GM18498 (cell line): ENCODE measurements around the gene ZNF674.
A peak's percentile ranks its signal among the peaks of the same experiment; 100 is the strongest.
"Not testable (repeated sequence)": the region's sequence is repeated elsewhere in the genome, so short reads cannot be mapped to it uniquely, and the experiment has no call there.

Experiments
- ATAC-seq: cut with Tn5 transposase; IDR thresholded peaks from one replicate; pipeline ENCODE4 v1.9.1; 2021; ENCODE audit warnings: mild to moderate bottlenecking, moderate library complexity; ENCODE audit not compliant: unreplicated experiment

ZNF674 gene

GRCh38 chrX:46571423-46572339 lies 26.5 kb upstream of the ZNF674 start:
- no peak for ATAC-seq

- ATAC-seq = no peak
Observed at GRCh38 chrX:46569621-46570020, 24.4 kb upstream of the ZNF674 start.

GRCh38 chrX:46567388-46567787 lies 22.2 kb upstream of the ZNF674 start:
- no peak for ATAC-seq

GRCh38 chrX:46561824-46562657 lies 16.8 kb upstream of the ZNF674 start:
- peak; percentile 98 for ATAC-seq

GRCh38 chrX:46559062-46559461 lies 13.8 kb upstream of the ZNF674 start:
- no peak for ATAC-seq

- no peak for ATAC-seq
Observed at GRCh38 chrX:46554942-46555341, 9.7 kb upstream of the ZNF674 start.

GRCh38 chrX:46553935-46554334 lies 8.7 kb upstream of the ZNF674 start:
- ATAC-seq = no peak

GRCh38 chrX:46551494-46552128 lies 6.4 kb upstream of the ZNF674 start:
- ATAC-seq = no peak

GRCh38 chrX:46549914-46550313 lies 4.7 kb upstream of the ZNF674 start:
- ATAC-seq = no peak

- no peak for ATAC-seq
Observed at GRCh38 chrX:46547857-46548256, 2.6 kb upstream of the ZNF674 start.

GRCh38 chrX:46544527-46544926 lies 694 bp downstream of the ZNF674 start:
- ATAC-seq = not testable (repeated sequence)

GRCh38 chrX:46543441-46543840 lies 1.8 kb downstream of the ZNF674 start:
- ATAC-seq = no peak

GRCh38 chrX:46531442-46531841 lies 13.8 kb downstream of the ZNF674 start:
- no peak for ATAC-seq

- not testable (repeated sequence) for ATAC-seq
Observed at GRCh38 chrX:46530404-46530908, 14.8 kb downstream of the ZNF674 start.

GRCh38 chrX:46529740-46530403 lies 15.3 kb downstream of the ZNF674 start:
- ATAC-seq = not testable (repeated sequence)

- ATAC-seq = not testable (repeated sequence)
Observed at GRCh38 chrX:46528640-46529039, 16.6 kb downstream of the ZNF674 start.

- ATAC-seq = no peak
Observed at GRCh38 chrX:46506076-46506475, 39.1 kb downstream of the ZNF674 start.

GRCh38 chrX:46502848-46503247 lies 42.4 kb downstream of the ZNF674 start:
- no peak for ATAC-seq

GRCh38 chrX:46500054-46500453 lies 45.2 kb downstream of the ZNF674 start:
- ATAC-seq = no peak

- ATAC-seq = no peak
Observed at GRCh38 chrX:46488712-46489111, 56.5 kb downstream of the ZNF674 start.

GRCh38 chrX:46485897-46486296 lies 59.3 kb downstream of the ZNF674 start:
- no peak for ATAC-seq
